Skeletal muscle tissue (tissue), 4 donors: Measurements from ENCODE around the gene STRN. TPM values are rescaled to one million over a fixed set of nuclear protein-coding genes. Genes with fewer than 3 reads are reported as not detected.
"Not testable (repeated sequence)": the region's sequence is repeated elsewhere in the genome, so short reads cannot be mapped to it uniquely, and the experiment has no call there.

Experiments used
- H3K27ac ChIP-seq: one replicate; pipeline ENCODE4 v1.7.0; 2013; ENCODE audit warnings: mild to moderate bottlenecking, low read depth, low read length, inconsistent platforms
- H3K27me3 ChIP-seq, 3 donors: one replicate each; pipeline ENCODE4 v1.7.0; 2013; ENCODE audit warnings: low read length in 3 of 3; ENCODE audit not compliant: control insufficient read depth in 3 of 3, insufficient read depth in 3 of 3
- H3K36me3 ChIP-seq, 3 donors: one replicate each; pipeline ENCODE4 v1.7.0; 2013; ENCODE audit warnings: low read length in 3 of 3; ENCODE audit not compliant: control insufficient read depth in 3 of 3, insufficient read depth in 3 of 3
- H3K4me1 ChIP-seq, 3 donors: one replicate each; pipeline ENCODE4 v1.7.0; 2013; ENCODE audit warnings: low read length in 3 of 3, mild to moderate bottlenecking in 3 of 3; ENCODE audit not compliant: control insufficient read depth in 3 of 3, insufficient read depth in 3 of 3
- H3K4me3 ChIP-seq, 3 donors: one replicate each; pipeline ENCODE4 v1.7.0; 2013; ENCODE audit warnings: low read length in 3 of 3
- H3K9ac ChIP-seq, 3 donors: one replicate each; pipeline ENCODE4 v1.7.0; 2013; ENCODE audit warnings: low read length in 3 of 3, mild to moderate bottlenecking in 3 of 3, moderate library complexity in 2 of 3, low read depth in 1 of 3
- H3K9me3 ChIP-seq, 3 donors: one replicate each; pipeline ENCODE4 v1.7.0; 2013; ENCODE audit warnings: low read length in 3 of 3; ENCODE audit not compliant: control insufficient read depth in 3 of 3
- total RNA-seq: library from RNA; depleted of rRNA; stranded (reverse); fragments of >200 nt; gene quantifications from one replicate; pipeline ENCODE4 v1.2.3, GENCODE V29; 2014
- donor health status: Osteomylitis.

The STRN gene
- total RNA-seq, 1 donor from 2014 or later, result 15.7 TPM

DNA sequence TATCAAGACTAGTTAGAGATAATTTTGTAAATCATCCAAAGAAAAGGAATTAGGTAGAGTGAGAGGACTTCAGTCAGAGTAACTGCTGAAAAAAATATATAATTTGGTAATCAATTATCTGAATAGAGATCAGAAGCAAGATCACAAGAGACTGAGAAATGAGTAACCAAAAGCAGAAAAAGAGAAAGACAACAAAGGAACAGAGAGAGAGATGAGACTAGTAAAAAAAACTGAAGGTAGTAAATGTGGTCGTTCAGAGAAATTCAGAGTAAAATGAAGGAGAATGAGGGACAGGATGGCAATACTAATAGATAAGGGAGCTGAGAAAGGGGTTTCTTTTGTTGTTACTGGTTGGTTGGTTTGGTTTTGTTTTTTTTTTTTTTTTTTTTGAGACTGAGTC, 16.5 kb downstream of the STRN start:
- no peaks in the 10 kb centered on the region for H3K27me3 ChIP-seq
- H3K4me1 ChIP-seq, result peaks cover 10 to 18% (median 12%) of the 10 kb centered on the region in 3 donors
- no peak overlapping the region for H3K27ac ChIP-seq
- no peaks in the 10 kb centered on the region for H3K36me3 ChIP-seq
- no peak overlapping the region for H3K4me3 ChIP-seq
- no peak overlapping the region for H3K9ac ChIP-seq
- no peaks in the 10 kb centered on the region for H3K9me3 ChIP-seq

DNA sequence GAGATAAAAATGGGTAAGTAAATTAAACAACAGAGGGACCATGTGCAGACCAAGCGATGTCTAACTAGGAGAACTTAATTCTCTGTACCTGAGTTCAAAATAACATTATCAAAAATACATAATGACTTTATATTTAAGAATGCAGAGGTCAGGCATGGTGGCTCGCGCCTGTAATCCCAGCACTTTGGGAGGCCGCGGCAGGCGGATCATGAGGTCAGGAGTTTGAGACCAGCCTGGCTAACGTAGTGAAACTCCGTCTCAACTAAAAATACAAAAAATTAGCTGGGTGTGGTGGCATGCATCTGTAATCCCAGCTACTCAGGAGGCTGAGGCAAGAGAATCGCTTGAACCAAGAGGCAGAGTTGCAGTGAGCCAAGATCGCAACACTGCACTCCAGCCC, 21.1 kb downstream of the STRN start:
- H3K36me3 ChIP-seq, result not testable (repeated sequence)

DNA sequence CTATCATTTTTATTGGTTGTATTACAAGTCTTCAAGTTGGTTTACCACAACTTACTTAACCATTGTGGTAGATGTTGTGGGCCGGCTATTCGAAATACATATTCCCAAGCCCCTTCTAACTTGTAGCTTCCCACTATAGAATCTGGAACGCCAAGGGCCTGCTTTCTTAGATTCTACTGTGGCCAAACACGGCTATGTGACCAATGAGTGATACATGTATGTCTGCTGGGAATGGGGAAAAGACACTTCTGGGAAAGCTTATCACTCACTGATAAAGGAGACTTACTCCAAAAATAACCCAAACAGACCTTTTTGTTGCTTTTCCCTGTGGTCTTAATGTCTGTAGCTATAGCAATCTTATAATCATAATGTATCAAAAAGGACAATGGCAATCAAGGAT, 24.5 kb downstream of the STRN start:
- no peaks in the 10 kb centered on the region for H3K4me1 ChIP-seq
- no peaks in the 10 kb centered on the region for H3K36me3 ChIP-seq
- no peak overlapping the region for H3K4me3 ChIP-seq

More for the DNA sequence above, 21.1 kb downstream of the STRN start:
- not testable (repeated sequence) for H3K9ac ChIP-seq, H3K9me3 ChIP-seq, H3K27me3 ChIP-seq, H3K4me3 ChIP-seq, H3K27ac ChIP-seq, H3K4me1 ChIP-seq

DNA sequence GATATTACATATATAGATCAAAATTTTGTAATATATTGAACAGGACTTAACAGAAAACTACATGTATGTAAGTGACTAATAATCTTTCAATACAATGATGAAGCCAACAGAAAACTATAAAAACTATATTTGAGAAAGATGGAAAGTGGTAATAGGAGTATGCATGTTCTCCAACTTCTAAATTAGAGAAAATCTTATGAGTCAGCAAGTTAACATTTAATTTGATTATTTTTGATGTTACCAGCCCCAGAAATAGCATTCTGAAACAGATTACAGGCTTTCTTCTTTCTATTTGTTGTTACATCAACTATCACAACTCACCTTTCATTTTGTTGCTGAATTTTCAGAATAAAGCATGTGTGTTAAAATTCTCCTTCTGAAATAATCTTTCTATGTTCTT, 29.8 kb downstream of the STRN start:
- not testable (repeated sequence) for H3K9me3 ChIP-seq, H3K36me3 ChIP-seq, H3K9ac ChIP-seq, H3K27me3 ChIP-seq, H3K4me3 ChIP-seq, H3K27ac ChIP-seq, H3K4me1 ChIP-seq

More for the DNA sequence above, 24.5 kb downstream of the STRN start:
- Histone ChIP-seq H3K27me3 (no peaks in the 10 kb centered on the region), H3K27ac (no peak overlapping the region), H3K9me3 (no peaks in the 10 kb centered on the region), H3K9ac (no peak overlapping the region)

DNA sequence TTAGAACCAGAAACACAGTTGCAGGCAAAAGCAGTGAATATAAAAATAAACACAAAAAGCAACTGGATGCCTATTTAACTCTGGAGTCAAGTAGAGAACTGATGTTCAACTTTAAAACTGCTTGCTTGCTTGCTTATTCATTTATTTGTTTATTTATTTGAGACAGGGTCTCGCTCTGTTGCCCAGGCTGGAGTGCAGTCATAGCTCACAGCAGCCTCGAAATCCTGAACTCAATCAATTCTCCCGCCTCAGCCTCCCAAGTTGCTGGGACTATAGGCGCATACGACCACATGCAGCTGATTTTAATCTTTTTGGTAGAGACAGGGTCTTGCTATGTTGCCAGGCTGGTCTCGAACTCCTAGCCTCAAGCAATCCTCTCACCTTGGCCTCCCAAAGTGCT, 34.6 kb downstream of the STRN start:
- not testable (repeated sequence) for H3K9me3 ChIP-seq, H3K4me1 ChIP-seq, H3K36me3 ChIP-seq, H3K27me3 ChIP-seq, H3K27ac ChIP-seq, H3K4me3 ChIP-seq, H3K9ac ChIP-seq

DNA sequence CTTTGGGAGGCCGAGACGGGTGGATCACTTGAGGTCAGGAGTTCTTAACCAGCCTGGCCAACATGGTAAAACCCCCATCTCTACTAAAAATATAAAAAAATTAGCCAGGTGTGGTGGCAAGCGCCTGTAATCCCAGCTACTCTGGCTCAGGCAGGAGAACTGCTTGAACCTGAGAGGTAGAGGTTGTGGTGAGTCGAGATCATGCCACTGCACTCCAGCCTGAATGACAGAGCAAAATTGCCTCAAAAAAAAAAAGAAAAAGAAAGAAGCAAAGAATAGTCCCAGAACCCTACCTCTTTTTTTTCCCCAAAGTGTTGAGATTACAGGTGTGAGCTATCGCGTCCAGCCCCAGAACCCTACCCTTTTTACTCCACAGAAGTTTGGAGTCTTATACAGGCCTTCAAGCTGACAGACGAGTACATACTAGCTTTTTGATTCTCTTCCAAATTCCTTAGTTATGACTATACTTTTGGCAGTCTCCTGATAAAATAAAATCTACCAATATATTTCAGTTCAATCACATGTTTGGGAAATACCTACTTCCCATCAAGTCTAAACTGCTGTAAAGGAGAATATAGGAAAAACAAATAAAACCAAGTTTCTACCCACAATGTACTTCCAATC, 35.4 kb downstream of the STRN start:
- peak overlapping the region; percentile 23 for H3K27ac ChIP-seq
- not testable (repeated sequence) for H3K36me3 ChIP-seq, H3K9me3 ChIP-seq, H3K4me3 ChIP-seq, H3K9ac ChIP-seq, H3K27me3 ChIP-seq, H3K4me1 ChIP-seq

DNA sequence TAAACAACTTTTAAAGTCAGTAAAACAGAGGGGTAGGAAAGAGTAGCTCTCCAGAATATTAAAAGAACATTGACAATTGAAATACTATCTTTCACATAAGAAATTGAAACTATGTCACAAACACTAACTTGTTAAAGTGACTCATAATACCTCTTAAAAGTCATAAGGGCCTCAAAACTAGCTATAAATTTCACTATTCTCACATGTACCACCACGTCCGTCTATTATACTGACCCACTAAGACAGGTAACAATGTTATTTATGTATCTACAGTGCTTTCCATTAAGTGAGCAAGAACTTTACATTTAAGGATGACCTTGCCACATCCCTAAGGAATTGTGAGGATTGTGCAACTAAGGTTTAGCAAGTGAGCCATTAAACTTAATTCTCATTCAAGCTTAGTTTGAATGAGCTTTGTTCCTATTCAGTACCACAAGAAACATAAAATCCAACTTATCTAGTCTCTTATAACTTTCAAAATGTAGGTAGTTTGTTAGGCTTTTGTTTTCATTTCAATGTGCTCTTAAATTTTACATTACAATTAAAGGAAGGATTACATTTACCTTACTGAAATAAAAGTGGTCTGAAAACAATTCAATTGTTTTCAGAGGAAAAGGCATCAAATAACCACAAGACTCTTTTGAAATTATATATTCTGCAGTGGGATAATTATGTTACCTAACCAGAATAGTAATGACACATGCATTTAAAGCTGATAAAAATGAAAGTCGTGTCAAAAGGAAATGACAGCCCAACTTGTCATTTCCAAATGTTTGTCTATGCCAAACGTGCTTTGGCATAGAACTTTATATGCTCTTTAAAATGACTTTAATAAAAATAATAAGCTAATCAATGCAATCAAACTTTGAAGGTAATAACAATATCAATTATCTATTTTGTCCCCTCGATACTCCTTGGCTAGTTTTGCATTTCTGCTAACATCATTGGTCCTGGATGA, 39.9 kb downstream of the STRN start:
- not testable (repeated sequence) for H3K4me1 ChIP-seq, H3K4me3 ChIP-seq, H3K9ac ChIP-seq, H3K36me3 ChIP-seq, H3K27ac ChIP-seq, H3K9me3 ChIP-seq, H3K27me3 ChIP-seq

DNA sequence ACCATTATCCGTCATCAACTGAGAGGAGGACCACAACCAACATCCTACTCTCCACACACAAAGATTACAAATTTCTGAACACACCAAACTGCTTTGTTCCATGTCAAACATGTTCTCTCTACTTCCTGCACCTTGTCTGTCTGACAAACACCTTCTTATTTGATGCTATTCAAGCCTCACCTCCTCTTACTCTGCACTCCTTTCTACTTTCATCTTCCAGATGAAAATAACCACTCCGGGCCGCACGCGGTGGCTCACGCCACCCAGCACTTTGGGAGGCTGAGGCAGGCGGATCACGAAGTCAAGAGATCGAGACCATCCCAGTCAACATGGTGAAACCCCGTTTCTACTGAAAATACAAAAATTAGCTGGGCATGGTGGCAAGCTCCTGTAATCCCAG, 43.7 kb downstream of the STRN start:
- H3K36me3 ChIP-seq, H3K9ac ChIP-seq: not testable (repeated sequence)

DNA sequence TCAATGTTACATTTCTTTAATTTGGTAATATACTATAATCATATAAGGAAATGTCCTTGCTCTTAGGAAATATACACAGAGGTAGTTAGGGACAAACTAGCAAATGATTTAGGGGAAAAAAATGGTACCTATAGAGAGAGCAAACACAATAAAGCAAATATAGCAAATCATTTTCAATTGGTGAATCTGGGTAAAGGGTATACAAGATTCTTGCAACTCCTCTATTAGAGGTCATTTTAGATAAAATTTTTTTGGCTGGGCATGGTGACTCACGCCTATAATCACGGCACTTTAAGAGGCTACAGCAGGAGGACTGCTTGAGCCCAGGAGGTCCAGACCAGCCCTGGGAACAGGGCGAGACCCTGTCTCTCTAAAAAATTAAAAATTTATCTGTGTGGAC, 44.4 kb downstream of the STRN start:
- no peaks in the 10 kb centered on the region for H3K4me1 ChIP-seq
- no peaks in the 10 kb centered on the region for H3K27me3 ChIP-seq
- no peak overlapping the region for H3K4me3 ChIP-seq
- no peaks in the 10 kb centered on the region for H3K36me3 ChIP-seq
- no peak overlapping the region for H3K9ac ChIP-seq
- H3K27ac ChIP-seq, result no peak overlapping the region
- no peaks in the 10 kb centered on the region for H3K9me3 ChIP-seq

More for the DNA sequence above, 43.7 kb downstream of the STRN start:
- H3K9me3 ChIP-seq, H3K4me3 ChIP-seq, H3K27ac ChIP-seq, H3K4me1 ChIP-seq, H3K27me3 ChIP-seq: not testable (repeated sequence)

DNA sequence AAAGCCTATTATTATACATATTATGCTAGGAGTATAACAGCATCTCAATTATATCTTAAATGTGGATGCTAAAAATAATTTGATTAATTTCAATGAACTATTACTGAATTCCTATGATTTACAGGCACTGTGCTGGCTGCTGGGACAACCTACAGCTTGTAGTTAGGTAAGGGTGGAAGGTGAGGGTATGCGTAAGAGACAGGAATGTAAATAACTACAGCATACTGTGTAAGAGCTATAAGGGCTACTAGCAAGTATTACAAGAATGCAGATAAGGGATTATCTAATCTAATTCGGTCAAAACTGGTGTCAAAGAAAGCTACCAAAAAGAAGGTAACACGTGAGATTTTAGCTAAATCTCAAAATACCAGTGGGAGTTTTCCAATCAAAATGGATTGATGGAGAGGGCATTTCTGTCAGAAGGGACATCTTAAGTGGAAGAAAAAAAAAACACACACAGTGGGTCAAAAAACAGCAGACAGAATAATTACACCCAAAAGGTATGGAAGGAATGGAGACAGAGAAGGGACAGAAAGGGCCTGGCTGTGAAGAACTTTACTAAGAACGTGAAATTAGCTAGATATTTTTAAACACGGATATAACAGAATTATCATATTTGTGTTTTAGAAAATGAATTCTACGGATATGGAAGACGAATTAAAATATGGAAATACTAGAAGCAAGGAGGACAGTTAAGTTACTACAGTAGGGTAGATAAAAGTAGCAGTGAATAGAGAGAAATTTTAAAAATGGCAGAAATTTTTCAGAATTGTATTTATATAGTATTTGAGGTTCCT, 47.1 kb downstream of the STRN start:
- no peaks in the 10 kb centered on the region for H3K9me3 ChIP-seq
- H3K9ac ChIP-seq, result no peak overlapping the region

More for the DNA sequence above, 47.1 kb downstream of the STRN start:
- no peaks in the 10 kb centered on the region for H3K4me1 ChIP-seq
- no peak overlapping the region for H3K4me3 ChIP-seq
- no peak overlapping the region for H3K27ac ChIP-seq
- H3K36me3 ChIP-seq, result peaks cover 0 to 4% (median 0%) of the 10 kb centered on the region in 3 donors
- H3K27me3 ChIP-seq, result no peaks in the 10 kb centered on the region
